CD4-positive, alpha-beta T cell treated with Interleukin-2 at 100 ng/mL for 4 hours (primary cell): ENCODE data around the gene IFT81.
"Not testable (repeated sequence)": the region's sequence is repeated elsewhere in the genome, so short reads cannot be mapped to it uniquely, and the experiment has no call there.

Experiments
- DNase-seq: peaks from one replicate; pipeline ENCODE4 v3.0.0-alpha.2; 2020; ENCODE audit warnings: low spot score

IFT81 gene, protein sequence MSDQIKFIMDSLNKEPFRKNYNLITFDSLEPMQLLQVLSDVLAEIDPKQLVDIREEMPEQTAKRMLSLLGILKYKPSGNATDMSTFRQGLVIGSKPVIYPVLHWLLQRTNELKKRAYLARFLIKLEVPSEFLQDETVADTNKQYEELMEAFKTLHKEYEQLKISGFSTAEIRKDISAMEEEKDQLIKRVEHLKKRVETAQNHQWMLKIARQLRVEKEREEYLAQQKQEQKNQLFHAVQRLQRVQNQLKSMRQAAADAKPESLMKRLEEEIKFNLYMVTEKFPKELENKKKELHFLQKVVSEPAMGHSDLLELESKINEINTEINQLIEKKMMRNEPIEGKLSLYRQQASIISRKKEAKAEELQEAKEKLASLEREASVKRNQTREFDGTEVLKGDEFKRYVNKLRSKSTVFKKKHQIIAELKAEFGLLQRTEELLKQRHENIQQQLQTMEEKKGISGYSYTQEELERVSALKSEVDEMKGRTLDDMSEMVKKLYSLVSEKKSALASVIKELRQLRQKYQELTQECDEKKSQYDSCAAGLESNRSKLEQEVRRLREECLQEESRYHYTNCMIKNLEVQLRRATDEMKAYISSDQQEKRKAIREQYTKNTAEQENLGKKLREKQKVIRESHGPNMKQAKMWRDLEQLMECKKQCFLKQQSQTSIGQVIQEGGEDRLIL

DNA sequence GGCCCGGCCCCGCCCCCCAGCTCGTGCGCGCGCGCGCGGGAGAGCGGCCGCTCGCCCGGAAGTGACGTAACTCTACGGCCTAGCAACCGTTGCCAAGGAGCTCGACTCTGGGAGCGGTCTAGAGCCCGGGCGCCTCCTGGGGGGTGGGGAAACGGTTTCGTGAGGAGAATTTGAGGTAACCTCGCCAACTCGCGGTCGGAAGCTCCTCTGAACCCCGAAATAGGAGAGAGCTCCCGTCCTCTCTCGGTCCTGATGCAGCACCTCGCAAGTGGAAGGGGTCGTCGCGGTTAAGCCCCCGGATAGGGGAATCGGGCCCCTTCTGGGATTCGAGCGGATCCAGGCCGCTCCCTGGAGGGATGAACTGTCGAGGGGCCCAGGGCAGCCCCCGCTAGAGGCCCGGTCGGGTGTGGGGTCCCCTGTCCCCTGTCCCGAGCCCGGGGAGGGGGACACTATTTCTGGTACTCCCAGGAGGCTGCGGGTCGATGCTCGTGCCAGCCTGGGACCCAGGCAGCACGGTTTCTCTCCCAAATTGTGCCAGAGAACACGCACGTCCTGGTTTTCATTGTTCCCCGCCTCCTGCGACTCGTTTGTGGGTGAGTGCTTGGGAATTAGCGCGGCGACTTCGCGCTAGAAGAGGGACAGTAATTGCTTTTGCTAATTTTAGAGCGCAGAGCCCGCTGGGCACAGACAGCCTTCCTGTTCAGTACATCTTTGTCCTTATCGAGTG is at the start of gene IFT81:
Gene IFT81 (plus strand): TSS at position 89 of the 727 bp plus-strand sequence. CDS start 3,024 bp downstream, outside the sequence.
- peak; percentile 96 for DNase-seq

DNA sequence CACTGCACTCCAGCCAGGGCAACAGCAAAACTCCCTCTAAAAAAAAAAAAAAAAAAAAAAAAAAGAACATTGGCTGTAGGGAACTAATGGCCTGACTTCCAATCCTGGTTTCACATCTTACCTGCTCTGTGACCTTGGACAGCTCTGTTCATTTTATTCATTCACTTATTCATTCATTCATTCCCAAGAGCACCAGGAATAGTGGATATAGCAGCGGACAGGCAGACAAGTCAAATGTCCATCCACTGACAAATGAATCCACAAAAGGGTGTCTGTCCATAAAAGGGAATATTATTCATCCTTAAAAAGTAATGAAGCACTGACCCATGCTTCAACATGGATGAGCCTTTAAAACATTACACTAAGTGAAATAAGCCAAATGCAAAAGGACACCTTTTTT is 48.3 kb upstream of the IFT81 start:
- no peak for DNase-seq

- no peak for DNase-seq
These were observed 46.4 kb upstream of the IFT81 start for GRCh38 chr12:110077800-110078199.

DNA sequence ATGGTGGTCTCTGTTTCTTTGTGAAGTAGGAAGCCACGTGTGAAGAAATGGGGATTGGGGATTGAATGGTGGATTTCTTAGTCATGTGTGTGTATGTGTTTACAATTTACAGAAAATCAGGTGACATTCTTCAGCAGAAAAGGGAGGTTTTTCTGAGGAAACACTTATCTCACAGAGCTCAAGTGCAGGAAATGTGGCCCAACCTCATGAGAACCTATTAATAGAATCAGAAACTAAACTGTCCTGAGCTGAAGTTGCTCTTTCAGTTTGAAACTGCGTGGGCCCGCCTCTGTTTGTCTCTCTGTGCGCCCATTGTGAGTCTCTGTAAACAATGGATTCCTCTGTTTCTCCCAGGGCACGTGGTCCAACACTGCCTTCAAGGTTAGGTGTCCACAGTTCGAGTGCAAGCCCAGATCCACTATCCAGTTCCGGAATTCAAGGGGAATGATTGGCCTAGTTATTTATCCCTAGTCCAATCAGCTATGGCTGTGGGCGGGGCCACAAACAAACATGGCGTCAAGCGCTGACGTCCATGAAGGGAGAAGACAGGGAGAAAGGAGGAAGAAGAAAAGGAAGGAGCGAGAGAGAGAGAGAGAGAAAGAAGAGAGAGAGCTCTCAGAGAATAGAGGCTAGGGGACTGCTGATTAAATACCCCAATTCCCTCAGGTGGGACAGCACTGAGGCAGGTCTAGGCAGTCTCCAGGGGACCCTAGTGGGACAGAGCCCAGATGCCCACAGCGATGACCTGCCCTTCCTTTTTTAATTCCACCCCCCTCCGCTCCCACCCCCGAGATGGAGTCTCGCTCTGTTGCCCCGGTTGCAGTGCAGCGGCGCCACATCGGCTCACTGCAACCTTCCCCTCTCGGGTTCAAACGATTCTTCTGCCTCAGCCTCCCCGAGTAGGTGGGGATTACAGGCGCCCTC is 44.4 kb upstream of the IFT81 start:
- DNase-seq, result peak; percentile 83

DNA sequence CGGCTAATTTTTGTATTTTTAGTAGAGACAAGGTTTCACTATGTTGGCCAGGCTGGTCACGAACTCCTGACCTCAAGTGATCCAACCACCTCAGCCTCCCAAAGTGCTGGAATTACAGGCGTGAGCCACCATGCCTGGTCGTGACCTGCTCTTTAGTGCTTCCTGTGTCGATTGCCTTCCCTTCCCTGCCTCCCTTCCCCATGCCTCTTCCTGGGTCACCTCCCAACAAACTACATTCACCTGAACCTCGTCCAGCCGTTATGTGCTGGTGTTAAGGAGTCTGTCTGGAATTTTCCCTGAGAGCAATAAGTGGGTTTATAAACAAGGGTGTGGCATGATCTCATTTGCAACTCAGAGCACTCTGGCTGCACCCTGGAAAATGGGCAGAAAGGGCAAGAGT is 43.7 kb upstream of the IFT81 start:
- DNase-seq, result no peak

GRCh38 chr12:110084314-110085015 is 39.7 kb upstream of the IFT81 start:
- no peak for DNase-seq

DNA sequence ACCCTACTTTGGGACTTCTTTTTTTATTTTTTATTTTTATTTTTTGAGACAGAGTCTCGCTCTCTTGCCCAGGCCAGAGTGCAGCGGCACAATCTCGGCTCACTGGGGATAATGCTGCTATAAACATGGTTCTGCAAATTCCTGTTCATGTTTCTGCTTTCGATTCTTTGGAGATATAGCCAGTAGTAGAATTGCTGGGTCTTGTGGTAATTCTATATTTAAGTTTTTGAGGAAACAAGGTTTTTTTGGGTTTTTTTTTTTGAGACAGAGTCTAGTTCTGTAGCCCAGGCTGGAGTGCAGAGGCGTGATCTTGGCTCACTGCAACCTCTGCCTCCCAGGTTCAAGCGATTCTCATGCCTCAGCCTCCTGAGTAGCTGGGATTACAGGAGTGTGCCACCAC is 35.9 kb upstream of the IFT81 start:
- DNase-seq, result not testable (repeated sequence)

DNA sequence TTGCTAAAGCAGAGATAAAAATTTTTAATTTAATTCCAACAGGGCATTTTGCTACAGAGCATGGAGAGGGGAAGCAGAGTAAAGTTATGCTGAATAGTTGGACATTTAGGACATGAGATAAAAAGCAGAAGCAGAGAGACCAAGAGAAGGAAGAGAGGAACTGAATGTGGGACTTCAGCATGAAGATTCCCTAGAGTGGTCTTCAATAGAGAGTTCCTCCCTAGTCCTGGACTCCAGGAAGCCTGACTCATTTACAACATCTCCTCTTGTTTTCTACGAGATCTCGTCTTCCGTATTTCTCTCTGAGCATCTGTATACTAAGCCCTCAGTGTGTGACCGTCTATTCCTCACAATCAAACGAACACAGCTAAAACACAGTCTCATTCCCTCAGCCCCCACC is 35.2 kb upstream of the IFT81 start:
- no peak for DNase-seq

GRCh38 chr12:110090266-110091135 is 33.7 kb upstream of the IFT81 start:
- DNase-seq, result no peak

- no peak for DNase-seq
These were observed 32.9 kb upstream of the IFT81 start for GRCh38 chr12:110091136-110091711.

DNA sequence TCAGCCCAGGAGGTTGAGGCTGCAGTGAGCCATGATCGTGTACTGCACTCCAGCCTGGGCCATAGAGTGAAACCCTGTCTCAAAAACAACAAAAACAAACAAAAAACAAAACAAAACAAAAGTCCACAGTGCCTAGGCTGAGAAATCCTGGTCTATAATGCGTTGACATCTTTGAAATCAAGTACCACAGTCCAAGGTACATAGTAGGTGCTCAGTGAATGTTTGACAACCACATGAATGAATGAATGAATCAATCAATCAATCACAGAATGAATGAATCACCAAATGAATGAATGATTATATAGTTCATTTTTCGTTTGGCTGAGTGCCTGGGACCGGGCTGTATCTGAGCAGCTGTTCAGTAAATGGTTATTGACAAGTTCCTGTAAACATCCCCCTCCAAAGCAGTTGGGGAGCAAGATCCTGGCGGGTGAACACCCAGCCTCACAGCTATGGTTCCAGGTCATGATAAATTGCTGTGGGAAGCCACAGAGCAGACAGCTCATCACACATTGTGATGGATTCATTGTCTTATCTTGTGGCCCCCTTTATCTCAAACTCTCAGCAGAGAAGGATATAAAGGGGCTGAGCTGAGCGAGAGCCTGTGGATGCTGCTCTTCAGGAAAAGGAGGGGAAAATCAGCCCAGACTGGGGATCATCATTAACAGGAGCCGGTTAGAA is 30.4 kb upstream of the IFT81 start:
- no peak for DNase-seq

DNA sequence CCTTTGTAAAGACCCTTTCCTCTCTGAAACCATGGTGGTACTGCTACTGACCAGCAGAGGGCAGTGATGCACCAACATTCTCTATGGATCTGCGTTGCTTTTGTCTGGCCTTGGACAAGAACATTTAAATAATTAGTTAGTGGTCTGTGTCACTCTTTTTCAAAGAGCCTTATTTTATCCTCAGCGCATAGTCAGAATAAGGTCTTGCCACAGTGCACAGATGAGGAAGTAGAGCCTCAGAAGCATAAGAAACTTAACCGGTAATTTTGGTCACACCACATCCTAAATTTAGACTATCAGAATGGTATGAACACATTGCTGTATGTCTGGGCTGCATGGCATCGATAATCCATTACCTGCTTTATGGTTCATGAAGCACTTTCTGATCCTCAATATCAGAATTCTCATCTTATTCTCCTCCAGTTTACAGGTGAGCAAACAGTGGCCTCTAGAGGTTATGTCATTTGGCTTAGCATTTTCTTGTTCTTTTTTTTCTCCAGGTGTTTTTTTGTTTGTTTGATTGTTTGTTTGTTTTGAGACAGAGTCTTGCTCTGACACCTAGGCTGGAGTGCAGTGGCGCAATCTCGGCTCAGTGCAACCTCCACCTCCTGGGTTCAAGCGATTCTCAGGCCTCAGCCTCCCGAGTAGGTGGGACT is 23.7 kb upstream of the IFT81 start:
- peak; percentile 71 for DNase-seq

- peak; percentile 21 for DNase-seq
These were observed 21.9 kb upstream of the IFT81 start for GRCh38 chr12:110102255-110102654.

DNA sequence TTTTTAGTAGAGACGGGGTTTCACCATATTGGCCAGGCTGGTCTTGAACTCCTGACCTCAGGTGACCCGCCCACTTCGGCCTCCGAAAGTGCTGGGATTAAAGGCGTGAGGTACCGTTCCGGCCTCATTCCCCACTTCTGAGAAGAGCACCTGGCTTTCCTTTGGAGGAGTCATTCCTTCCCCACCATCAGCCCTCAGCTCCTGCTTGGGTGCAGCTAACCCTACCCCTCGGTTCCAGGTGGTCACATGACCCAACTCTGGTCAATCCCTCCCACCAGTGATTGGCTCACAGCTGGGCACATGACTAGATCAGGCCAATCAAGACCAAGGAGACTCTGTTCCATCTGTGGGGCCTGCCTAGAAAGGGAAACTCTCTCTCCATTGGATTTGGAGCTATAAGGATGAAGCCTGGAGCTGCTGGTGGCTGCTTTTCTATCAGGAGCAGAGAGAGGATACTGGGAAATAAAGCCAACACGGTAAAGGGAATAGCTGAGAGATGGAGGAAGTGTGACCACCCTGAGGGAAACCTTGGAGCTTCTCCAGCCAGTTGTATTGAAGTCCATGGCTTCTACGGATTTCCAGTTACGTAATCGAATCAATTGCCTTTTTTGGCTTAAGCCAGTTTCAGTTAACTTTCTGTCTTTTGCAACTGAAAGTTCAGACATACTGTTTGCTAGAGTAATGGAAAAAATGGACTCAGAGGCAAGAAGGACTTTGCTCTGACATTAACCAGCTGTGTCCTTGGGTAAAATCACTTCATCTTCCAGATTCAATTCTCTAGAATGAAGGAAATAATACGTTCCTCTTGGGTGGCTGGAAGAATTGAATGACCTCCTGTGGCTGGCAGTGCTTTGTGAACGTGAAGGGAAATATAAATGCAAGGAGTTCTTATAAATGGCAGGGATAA is 19.7 kb upstream of the IFT81 start:
- DNase-seq, result no peak

- no peak for DNase-seq
These were observed 19.0 kb upstream of the IFT81 start for GRCh38 chr12:110105159-110105558.

DNA sequence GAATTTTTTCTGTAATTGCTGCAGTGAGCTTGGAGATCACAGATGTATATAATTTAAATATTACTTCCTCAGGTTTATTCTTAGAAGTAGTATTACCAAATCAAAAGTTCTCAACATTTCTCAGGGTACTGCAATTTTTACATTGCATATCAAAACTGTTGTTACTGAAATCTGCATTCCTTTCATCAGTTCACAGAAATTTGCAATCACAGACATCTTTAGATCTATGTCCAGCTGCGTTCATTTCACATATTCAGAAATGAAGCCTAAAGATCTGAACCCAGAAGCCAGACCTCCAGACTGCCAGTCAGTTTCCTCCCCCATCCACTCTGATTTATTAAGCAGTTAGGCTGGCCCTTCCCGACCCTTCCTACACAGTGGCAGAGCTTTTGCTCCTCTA is 18.2 kb upstream of the IFT81 start:
- no peak for DNase-seq
